D721Med (cell line): Measurements from ENCODE around the gene LMAN1L.
A peak's percentile ranks its signal among the peaks of the same experiment; 100 is the strongest.

Experiments used
- DNase-seq: peaks from one replicate; pipeline ENCODE4 v3.0.0; 2011; ENCODE audit warnings: low spot score; ENCODE audit not compliant: insufficient read length
- FAIRE-seq: peaks from 2 replicates; lab custom pipeline; 2011; peaks lifted over from hg19 to GRCh38; lab: Jason Lieb, UNC
- TF ChIP-seq, protein P1 (sequence below): IDR thresholded peaks from 2 replicates; pipeline ENCODE4 v1.5.1; 2012; ENCODE audit warnings: mild to moderate bottlenecking, control low read depth; ENCODE audit not compliant: insufficient read depth; ENCODE audit errors: missing control alignments

LMAN1L gene

DNA sequence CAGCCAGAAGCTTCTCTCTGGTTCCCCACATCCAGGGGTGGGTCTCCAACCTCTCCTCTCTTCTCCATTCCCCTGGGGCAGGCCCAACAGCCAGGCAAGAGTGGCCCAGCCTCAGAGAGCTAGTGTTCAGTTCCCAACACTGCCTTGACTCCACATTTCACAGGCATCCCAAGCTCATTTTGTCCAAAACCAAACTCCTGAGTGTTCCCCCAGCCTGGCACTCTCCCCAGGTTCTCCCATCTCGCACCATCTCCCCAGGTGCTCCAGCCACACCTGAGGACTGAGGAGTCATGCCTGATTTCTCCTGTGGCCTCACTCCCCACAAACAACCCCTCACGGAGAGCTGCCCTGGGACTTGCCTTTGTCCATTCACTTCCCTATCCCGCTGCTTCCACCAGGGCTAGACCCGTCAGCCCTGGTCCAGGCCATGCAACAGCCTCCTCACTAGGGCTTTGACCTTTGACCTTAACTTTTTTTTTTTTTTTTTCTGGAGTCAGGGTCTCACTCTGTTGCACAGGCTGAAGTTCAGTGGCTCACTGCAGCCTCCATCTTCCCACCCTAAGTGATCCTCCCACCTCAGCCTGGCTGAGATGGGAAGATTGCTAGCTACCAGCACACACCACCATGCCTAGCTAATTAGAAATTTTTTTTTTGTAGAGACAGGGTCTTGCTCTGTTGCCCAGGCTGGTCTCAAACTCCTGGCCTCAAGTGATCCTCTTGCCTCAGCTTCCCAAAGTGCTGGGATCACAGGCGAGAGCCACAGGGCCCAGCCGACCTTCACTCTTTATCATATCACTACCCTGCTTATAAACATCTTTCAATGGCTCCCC lies 34.7 kb upstream of the LMAN1L start:
- TF ChIP-seq, protein P1, sequence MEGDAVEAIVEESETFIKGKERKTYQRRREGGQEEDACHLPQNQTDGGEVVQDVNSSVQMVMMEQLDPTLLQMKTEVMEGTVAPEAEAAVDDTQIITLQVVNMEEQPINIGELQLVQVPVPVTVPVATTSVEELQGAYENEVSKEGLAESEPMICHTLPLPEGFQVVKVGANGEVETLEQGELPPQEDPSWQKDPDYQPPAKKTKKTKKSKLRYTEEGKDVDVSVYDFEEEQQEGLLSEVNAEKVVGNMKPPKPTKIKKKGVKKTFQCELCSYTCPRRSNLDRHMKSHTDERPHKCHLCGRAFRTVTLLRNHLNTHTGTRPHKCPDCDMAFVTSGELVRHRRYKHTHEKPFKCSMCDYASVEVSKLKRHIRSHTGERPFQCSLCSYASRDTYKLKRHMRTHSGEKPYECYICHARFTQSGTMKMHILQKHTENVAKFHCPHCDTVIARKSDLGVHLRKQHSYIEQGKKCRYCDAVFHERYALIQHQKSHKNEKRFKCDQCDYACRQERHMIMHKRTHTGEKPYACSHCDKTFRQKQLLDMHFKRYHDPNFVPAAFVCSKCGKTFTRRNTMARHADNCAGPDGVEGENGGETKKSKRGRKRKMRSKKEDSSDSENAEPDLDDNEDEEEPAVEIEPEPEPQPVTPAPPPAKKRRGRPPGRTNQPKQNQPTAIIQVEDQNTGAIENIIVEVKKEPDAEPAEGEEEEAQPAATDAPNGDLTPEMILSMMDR: no peak
- no peak for DNase-seq
- no peak for FAIRE-seq

DNA sequence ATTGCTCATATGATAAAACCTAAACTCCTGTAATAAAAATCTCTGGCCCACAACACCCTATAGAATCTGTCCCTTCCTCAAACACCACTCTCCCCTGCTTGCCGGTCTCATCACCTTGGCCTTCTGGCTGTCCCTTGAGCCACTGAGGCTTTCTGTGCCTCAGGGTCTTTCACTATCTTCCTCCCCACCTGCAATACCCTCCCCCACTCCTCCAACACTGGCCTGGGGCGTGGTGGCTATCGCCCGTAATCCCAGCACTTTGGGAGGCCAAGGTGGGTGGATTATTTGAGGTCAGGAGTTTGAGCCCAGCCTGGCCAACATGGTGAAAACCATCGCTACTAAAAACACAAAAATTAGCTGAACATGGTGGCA lies 34.0 kb upstream of the LMAN1L start:
- TF ChIP-seq, protein P1: no peak
- DNase-seq: no peak
- no peak for FAIRE-seq

DNA sequence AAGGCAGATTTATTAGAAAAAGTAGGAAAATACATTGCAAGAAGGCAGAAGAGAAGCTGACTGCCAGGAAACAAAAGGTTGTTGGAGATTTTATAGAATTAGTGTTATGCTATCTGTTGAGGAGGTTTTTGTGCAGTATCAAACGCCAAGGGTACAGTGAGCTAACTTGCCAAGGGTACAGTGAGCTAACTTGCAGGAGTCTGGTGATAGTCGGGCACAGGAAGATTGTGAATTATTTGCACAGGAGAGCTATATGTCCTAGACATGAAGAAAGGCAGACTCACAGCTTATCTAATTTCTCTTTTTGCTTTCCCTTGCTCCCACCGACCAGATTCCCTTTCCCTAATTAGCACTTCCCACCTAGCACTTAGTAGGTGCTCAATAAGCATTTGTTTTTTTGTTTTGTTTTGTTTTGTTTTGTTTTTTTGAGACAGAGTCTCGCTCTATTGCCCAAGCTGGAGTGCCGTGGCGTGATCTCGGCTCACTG lies 33.4 kb upstream of the LMAN1L start:
- TF ChIP-seq, protein P1: no peak
- no peak for DNase-seq
- no peak for FAIRE-seq

DNA sequence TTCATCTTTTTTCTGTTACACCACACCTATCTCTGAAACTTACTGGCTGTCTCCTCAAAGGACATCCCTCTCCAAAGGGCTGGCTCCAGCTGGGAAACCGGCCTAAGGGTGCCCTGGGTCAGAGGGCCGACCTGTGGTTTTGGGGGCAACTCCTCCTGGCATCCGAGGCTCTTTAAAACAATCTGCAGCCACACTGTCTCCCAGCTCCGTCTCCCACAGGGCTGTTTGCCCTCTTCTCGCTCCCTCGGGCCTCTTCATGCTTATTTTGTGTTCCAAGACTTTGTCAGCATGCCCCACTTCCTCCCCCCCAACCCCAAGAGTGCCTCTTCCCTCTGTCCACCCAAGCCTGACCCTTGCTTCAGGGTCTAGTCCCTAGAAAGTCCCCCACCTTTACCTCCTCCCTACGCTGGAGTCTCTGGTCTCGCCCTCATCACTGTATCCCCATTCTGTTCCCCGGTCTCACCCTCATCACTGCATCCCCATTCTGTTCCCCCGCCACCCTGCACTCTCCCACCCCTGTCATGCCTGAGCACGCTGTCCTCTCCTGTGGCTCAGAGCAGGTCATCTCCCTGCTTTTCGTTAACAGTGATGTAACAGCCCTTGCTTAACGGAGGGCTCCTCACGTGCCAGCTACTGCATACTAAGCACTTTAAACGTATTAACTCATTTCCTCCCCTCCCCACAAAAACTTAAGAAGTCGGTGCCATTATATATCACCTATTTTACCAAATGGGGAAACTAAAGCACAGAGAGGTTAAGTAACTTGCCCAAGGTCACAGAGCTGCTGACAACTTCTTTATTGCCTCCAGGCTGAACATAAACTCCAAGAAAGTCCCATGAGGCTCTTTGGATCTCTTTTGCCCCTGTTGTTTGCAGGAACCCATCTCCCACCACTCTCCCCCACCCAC lies 31.9 kb upstream of the LMAN1L start:
- no peak for FAIRE-seq
- TF ChIP-seq, protein P1: no peak

DNA sequence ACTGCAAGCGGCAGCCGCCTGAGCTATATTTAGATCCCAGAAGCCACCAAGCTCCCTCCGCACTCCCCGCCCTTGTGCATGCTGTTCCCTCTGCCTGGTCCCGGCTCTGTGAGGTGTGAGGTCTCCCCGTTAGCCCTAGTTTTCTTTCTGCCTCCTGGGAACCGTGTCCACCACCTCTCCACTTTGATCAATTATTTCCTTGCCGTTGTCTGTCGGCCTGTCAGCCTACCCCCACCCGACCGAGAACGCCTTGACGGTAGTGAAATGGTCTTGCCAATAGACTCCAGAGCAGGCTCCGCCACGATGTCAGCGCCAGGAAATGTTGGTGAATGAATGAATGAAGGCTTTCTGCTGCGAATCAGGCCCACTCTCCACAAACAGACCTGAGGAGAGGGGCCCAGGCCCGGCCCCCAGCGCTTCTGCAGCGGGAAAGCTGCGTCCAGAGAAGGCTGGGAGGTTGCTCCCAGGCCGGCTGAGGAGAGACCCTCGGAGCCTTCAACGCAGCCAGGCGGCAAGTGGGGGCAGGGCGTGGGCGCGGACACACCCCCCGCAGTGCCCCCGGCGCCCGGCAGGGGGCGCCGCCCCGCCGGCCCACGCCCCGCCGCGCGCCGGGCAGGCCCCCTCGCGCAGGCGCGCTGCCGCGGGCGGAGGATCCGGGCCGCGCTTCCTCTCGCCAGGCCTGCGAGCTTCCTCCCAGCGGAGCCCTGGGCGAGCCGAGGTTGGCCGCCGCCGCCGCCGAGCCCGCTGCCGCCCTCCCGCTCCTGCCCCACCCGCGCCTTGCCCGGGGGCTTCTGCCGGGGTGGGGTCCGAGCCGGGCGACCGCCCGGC lies 31.0 kb upstream of the LMAN1L start, which contains the start of gene CSK:
Gene CSK, plus strand, starts transcription at position 650 of the 828 bp plus-strand sequence. CDS start 16,218 bp downstream, outside the sequence.
- FAIRE-seq (no peak), DNase-seq (peak; percentile 92)
- TF ChIP-seq, protein P1: peak; percentile 40

More for the DNA sequence above, 31.9 kb upstream of the LMAN1L start:
- DNase-seq: no peak

DNA sequence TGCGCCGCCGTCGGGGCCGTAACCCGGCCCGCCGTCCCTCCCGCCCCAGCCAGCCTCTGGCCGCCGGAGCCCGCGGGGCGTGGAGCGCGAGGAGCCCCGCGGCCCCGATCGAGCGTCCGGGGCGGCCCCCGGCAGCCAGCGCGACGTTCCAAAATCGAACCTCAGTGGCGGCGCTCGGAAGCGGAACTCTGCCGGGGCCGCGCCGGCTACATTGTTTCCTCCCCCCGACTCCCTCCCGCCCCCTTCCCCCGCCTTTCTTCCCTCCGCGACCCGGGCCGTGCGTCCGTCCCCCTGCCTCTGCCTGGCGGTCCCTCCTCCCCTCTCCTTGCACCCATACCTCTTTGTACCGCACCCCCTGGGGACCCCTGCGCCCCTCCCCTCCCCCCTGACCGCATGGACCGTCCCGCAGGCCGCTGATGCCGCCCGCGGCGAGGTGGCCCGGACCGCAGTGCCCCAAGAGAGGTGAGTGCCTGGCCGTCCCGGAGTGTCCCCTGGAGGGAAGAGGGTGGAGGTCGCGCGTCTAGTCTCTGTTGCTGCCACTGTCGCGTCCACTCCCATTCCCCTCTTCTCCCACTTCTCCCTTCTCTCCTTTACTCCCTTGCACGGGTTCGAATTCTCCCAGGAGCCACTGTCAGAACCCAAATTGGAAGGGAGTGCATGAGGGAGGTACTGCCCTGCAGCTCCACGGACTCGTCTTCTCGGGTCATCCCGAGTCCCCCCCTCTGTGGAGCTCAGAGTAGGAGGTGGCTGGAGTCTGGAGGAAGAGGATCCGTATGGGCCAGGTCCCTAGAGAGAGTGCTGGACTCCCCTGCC lies 30.2 kb upstream of the LMAN1L start:
- FAIRE-seq (no peak), DNase-seq (no peak)
- TF ChIP-seq, protein P1: no peak
